Stimulated activated CD8-positive, alpha-beta memory T cell treated with anti-CD3 and anti-CD28 coated beads, Interleukin-4, amount 100 ng/mL, for 1 hour (primary cell): ENCODE measurements around the gene SRRM2.
A peak's percentile ranks its signal among the peaks of the same experiment; 100 is the strongest.

ENCODE experiments used
- DNase-seq, 2 donors: peaks; one replicate each; pipeline ENCODE4 v3.0.0-alpha.2; 2020; ENCODE audit warnings: low read depth in 2 of 2, low spot score in 1 of 2

SRRM2 gene

GRCh38 chr16:2737895-2738418 lies 14.5 kb upstream of the SRRM2 start:
- DNase-seq: no peak

GRCh38 chr16:2738615-2739014 lies 13.8 kb upstream of the SRRM2 start:
- no peak for DNase-seq

- DNase-seq: no peak
These were observed 12.6 kb upstream of the SRRM2 start for GRCh38 chr16:2739625-2740430.

GRCh38 chr16:2740476-2740875 lies 12.0 kb upstream of the SRRM2 start:
- DNase-seq: no peak

- no peak for DNase-seq
These were observed 11.3 kb upstream of the SRRM2 start for GRCh38 chr16:2741168-2741567.

- DNase-seq: no peak
These were observed 10.0 kb upstream of the SRRM2 start for GRCh38 chr16:2742323-2743006.

GRCh38 chr16:2743007-2743810 lies 9.2 kb upstream of the SRRM2 start:
- DNase-seq: no peak

GRCh38 chr16:2744711-2745110 lies 7.7 kb upstream of the SRRM2 start:
- DNase-seq: no peak

- no peak for DNase-seq
These were observed 7.1 kb upstream of the SRRM2 start for GRCh38 chr16:2745116-2745890.

GRCh38 chr16:2745961-2746360 lies 6.5 kb upstream of the SRRM2 start:
- DNase-seq: no peak

GRCh38 chr16:2748757-2749455 lies 3.5 kb upstream of the SRRM2 start:
- DNase-seq: no peak

- no peak for DNase-seq
These were observed 3.0 kb upstream of the SRRM2 start for GRCh38 chr16:2749476-2749875.

GRCh38 chr16:2749936-2750335 lies 2.5 kb upstream of the SRRM2 start:
- no peak for DNase-seq

- DNase-seq: no peak
These were observed 832 bp upstream of the SRRM2 start for GRCh38 chr16:2751577-2752034.

- peak; percentile 19 to 30 for DNase-seq
These were observed 653 bp downstream of the SRRM2 start for GRCh38 chr16:2752850-2753732.

- no peak for DNase-seq
These were observed 1.2 kb downstream of the SRRM2 start for GRCh38 chr16:2753733-2754020.

GRCh38 chr16:2755158-2755557 lies 2.7 kb downstream of the SRRM2 start:
- no peak for DNase-seq

GRCh38 chr16:2756288-2757015 lies 4.0 kb downstream of the SRRM2 start:
- DNase-seq: no peak

GRCh38 chr16:2757344-2757743 lies 4.9 kb downstream of the SRRM2 start:
- DNase-seq: no peak
